Thoracic aorta (tissue), 2 donors: ENCODE measurements around the gene SEMA4A. TPM values are rescaled to one million over a fixed set of nuclear protein-coding genes. Genes with fewer than 3 reads are reported as not detected.
A peak's percentile ranks its signal among the peaks of the same experiment; 100 is the strongest.

Experiments used
- ATAC-seq: fragments of 150-250 bp; one replicate; pipeline ENCODE4 v1.8.0; 2017; ENCODE audit warnings: low read depth; ENCODE audit not compliant: insufficient number of reproducible peaks, low FRiP score
- DNase-seq: peaks from one replicate; pipeline ENCODE4 v3.0.0-alpha.2; 2020; ENCODE audit warnings: low spot score
- H3K27ac ChIP-seq, 2 donors: fragments of 200-600 bp; sonication (generic); 1 replicate in 1 of 2; 2 replicates in 1 of 2; pipeline ENCODE4 v1.5.1; 2016; ENCODE audit warnings: mild to moderate bottlenecking in 2 of 2, moderate library complexity in 2 of 2
- H3K27me3 ChIP-seq: fragments of 200-600 bp; sonication (generic); replicated peaks from 2 replicates; pipeline ENCODE4 v1.6.0; 2016; ENCODE audit warnings: mild to moderate bottlenecking; ENCODE audit not compliant: insufficient read depth
- H3K36me3 ChIP-seq: fragments of 200-600 bp; sonication (generic); one replicate; pipeline ENCODE4 v1.5.1; 2016
- H3K4me1 ChIP-seq, 2 donors: fragments of 200-600 bp; sonication (generic); 1 replicate in 1 of 2; 2 replicates in 1 of 2; pipeline versions ENCODE4 v1.5.1 to v1.6.0; 2016; ENCODE audit warnings: low read depth in 2 of 2, mild to moderate bottlenecking in 1 of 2; ENCODE audit not compliant: control insufficient read depth in 1 of 2
- H3K4me3 ChIP-seq: fragments of 200-600 bp; sonication (generic); 2 replicates; pipeline ENCODE4 v1.5.1; 2016; ENCODE audit warnings: mild to moderate bottlenecking
- H3K9me3 ChIP-seq: fragments of 200-600 bp; sonication (generic); 2 replicates; pipeline ENCODE4 v1.5.1; 2016
- total RNA-seq, 2 donors: library from RNA; depleted of rRNA; stranded (reverse); fragments of >200 nt; gene quantifications; one replicate each; pipeline versions ENCODE4 v1.1.0 to v1.2.3, GENCODE V29; 2016
- TF ChIP-seq, protein P1 (sequence below): fragments of 200-600 bp; sonication (generic); IDR thresholded peaks from one replicate; pipeline ENCODE4 v1.5.1; 2019; ENCODE audit warnings: antibody characterized with exemption

SEMA4A gene
- total RNA-seq, 2 donors from 2014 or later = 12.7 to 15.8 TPM

GRCh38 chr1:156108057-156108456 is 45.3 kb upstream of the SEMA4A start:
- no peaks in the 10 kb centered on the region for H3K27me3 ChIP-seq
- DNase-seq = no peak
- no peaks in the 10 kb centered on the region for H3K9me3 ChIP-seq
- no peak overlapping the region for H3K4me3 ChIP-seq
- ATAC-seq = no peak
- peaks cover 31 to 54% of the 10 kb centered on the region in 2 donors for H3K4me1 ChIP-seq
- TF ChIP-seq, protein P1, sequence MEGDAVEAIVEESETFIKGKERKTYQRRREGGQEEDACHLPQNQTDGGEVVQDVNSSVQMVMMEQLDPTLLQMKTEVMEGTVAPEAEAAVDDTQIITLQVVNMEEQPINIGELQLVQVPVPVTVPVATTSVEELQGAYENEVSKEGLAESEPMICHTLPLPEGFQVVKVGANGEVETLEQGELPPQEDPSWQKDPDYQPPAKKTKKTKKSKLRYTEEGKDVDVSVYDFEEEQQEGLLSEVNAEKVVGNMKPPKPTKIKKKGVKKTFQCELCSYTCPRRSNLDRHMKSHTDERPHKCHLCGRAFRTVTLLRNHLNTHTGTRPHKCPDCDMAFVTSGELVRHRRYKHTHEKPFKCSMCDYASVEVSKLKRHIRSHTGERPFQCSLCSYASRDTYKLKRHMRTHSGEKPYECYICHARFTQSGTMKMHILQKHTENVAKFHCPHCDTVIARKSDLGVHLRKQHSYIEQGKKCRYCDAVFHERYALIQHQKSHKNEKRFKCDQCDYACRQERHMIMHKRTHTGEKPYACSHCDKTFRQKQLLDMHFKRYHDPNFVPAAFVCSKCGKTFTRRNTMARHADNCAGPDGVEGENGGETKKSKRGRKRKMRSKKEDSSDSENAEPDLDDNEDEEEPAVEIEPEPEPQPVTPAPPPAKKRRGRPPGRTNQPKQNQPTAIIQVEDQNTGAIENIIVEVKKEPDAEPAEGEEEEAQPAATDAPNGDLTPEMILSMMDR = no peak
- no peaks in the 10 kb centered on the region for H3K36me3 ChIP-seq
- H3K27ac ChIP-seq = peak overlapping the region; percentile 86 to 99

DNA sequence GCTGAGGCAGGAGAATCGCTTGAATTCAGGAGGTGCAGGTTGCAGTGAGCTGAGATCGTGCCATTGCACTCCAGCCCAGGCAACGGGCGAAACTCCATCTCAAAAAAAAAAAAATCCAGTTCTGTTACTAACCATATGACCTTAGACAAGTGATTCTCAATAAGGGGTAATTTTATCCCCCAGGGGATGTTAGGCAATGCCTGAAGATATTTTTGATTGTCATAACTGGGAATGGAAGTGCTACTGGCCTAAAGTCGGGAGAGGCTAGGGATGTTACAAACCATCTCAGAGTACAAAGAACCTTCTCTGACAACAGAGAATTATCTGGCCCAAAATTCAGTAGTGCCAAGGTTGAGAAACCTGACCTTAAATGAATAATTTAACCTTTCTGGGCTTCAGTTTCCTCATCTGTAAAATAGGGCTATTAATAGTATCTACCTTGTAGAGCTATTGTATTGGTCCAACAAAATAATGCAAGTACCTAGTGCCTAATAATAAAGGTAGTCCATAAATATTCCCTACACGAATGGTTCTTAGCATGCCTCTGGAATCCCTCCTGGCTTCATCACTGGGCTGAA is 44.6 kb upstream of the SEMA4A start:
- H3K36me3 ChIP-seq = no peaks in the 10 kb centered on the region
- peak overlapping the region; percentile 16 to 86 for H3K27ac ChIP-seq
- ATAC-seq = no peak
- H3K9me3 ChIP-seq = no peaks in the 10 kb centered on the region
- TF ChIP-seq, protein P1 = no peak
- DNase-seq = no peak
- H3K27me3 ChIP-seq = no peaks in the 10 kb centered on the region
- peaks cover 28 to 54% of the 10 kb centered on the region in 2 donors for H3K4me1 ChIP-seq
- no peak overlapping the region for H3K4me3 ChIP-seq

DNA sequence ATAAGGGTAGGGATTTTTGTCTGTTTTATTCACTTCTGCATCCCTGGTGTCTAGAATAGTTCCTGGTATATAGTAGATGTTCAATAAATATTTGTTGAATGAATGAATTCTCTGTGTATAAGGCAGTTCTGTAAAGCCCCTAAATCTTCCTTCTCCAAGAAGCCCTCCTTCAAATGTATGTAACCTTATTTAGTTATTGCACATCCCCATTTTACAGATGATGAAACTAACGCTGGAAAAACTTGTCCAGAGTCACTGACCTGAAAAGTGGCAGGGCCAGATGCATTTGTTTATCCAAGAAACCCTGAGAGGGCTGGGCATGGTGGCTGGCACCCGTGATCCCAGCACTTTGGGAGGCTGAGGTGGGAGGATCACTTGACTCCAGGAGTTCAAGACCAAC is 43.1 kb upstream of the SEMA4A start:
- H3K27ac ChIP-seq = no peak overlapping the region
- ATAC-seq (no peak), DNase-seq (no peak)
- TF ChIP-seq, protein P1 = no peak
- H3K9me3 ChIP-seq = no peaks in the 10 kb centered on the region
- H3K4me1 ChIP-seq = peaks cover 16 to 42% of the 10 kb centered on the region in 2 donors
- no peak overlapping the region for H3K4me3 ChIP-seq
- H3K27me3 ChIP-seq = no peaks in the 10 kb centered on the region
- H3K36me3 ChIP-seq = no peaks in the 10 kb centered on the region

DNA sequence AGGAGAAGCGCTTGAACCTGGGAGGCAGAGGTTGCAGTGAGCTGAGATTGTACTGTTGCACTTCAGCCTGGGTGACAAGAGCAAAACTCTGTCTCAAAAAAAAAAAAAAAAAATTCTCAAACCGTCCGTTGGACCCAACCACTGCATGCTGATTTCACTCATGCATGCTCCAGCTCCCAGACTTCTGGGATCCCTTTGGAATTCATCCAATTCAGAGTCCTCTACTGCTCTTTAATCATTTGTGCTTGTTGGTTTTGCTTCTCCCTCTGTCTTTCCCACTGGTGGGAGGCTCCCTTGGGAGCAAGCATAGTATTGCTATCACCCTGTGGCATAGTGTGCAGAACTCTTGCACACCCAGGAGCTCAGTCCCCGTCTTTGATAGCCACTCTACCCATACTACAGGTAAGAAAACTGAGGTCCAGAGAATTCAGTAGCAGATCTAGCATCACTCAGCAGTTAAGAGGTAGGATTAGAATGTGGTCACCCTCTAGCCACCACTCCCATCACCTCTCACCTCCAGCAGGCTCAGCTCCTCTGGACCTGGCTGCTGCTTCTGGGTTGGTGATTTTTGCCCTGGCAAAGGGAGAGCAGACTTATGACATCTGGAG is 41.9 kb upstream of the SEMA4A start:
- ATAC-seq = no peak
- no peaks in the 10 kb centered on the region for H3K36me3 ChIP-seq
- H3K4me3 ChIP-seq = no peak overlapping the region
- H3K4me1 ChIP-seq = peaks cover 9 to 33% of the 10 kb centered on the region in 2 donors
- TF ChIP-seq, protein P1 = no peak
- no peak overlapping the region for H3K27ac ChIP-seq
- DNase-seq = no peak
- H3K9me3 ChIP-seq = no peaks in the 10 kb centered on the region
- H3K27me3 ChIP-seq = no peaks in the 10 kb centered on the region

DNA sequence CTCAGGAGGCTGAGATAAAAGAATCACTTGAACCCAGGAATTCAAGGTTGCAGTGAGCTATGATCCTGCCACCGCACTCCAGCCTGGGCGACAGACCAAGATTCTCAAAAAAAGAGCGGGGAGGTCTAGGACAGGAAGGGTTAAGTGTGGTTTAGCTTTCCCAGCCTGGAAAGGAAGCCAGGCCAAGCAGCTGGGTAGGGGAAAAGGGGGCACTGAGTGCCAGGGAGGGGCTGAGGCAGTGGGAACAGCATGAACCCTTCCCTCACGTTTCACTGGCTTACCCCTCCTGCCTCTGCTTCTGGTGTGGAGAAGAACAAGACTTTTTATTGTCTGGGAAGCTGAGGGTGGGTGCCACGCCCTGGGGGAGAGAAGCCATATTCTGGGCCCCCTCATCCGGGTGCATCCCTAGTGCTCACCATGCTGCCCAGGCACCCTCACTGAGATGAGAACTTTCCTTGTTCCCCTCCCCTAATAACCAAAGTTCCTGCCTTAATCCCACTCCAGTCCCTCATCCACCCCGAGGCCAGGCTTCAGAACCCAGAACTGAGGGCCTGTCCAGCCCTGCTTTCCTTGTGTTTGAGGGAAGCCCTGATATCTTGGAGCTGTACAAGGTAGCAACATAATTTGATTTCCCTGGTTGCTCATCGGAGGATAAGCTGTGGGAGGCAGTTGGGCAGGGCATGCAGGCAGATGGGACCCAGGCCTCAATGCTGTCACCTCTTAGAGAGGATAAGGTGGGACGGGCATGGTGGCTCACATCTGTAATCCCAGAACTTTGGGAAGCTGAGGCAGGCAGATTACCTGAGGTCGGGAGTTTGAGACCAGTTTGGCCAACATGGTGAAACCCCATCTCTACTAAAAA is 40.9 kb upstream of the SEMA4A start:
- Histone ChIP-seq H3K9me3 (no peaks in the 10 kb centered on the region), H3K36me3 (no peaks in the 10 kb centered on the region), H3K27me3 (no peaks in the 10 kb centered on the region), H3K27ac (peak overlapping the region; percentile 98 to 99), H3K4me3 (no peak overlapping the region), H3K4me1 (peaks cover 6 to 23% of the 10 kb centered on the region in 2 donors)
- DNase-seq (no peak), ATAC-seq (no peak)
- TF ChIP-seq, protein P1 = no peak
